ENCODE measurements around the gene SOX12.

The SOX12 gene
- total RNA-seq, result 2.0 to 9.0 (median 3.9) reads per million in 9 experiments

GRCh38 chr20:325045-325888 is at the start of gene SOX12:
TSS of gene SOX12 (plus strand) at chr20:325552. CDS start at chr20:325925, 373 bp downstream.
- DNase-seq, result peak; percentile 97
- peak within 1 kb of the TSS; percentile 72 to 84 for H3K27ac Mint-ChIP-seq

GRCh38 chr20:275791-276190 is 49.6 kb upstream of the SOX12 start:
- H3K27ac Mint-ChIP-seq, result no peak overlapping the region
- H3K36me3 Mint-ChIP-seq (ENCODE audit: insufficient read depth), result no peaks in the 10 kb centered on the region
- no peaks in the 10 kb centered on the region for H3K27me3 Mint-ChIP-seq
- DNase-seq (no peak), ATAC-seq (replicated peaks) (no peak)
- peaks cover 0 to 1% of the 10 kb centered on the region in 2 donors for H3K9me3 Mint-ChIP-seq
- no peak overlapping the region for H3K4me3 Mint-ChIP-seq
- H3K4me1 Mint-ChIP-seq (ENCODE audit: low read depth in 2 of 2), result no peaks in the 10 kb centered on the region

More at GRCh38 chr20:325045-325888, at the start of gene SOX12:
- Mint-ChIP-seq H3K4me3 (peak within 1 kb of the TSS; percentile 89 to 92), H3K4me1 (ENCODE audit: low read depth in 2 of 2) (peaks cover 6 to 7% of the 10 kb centered on the region in 2 donors), H3K27me3 (no peaks in the 10 kb centered on the region), H3K36me3 (ENCODE audit: insufficient read depth) (peaks cover 21% of the 10 kb centered on the region), H3K9me3 (no peaks in the 10 kb centered on the region)
- ATAC-seq (replicated peaks), result peak; percentile 78

- Mint-ChIP-seq H3K27ac (no peak overlapping the region), H3K9me3 (peaks cover 0 to 1% of the 10 kb centered on the region in 2 donors), H3K4me3 (no peak overlapping the region), H3K4me1 (ENCODE audit: low read depth in 2 of 2) (no peaks in the 10 kb centered on the region), H3K27me3 (no peaks in the 10 kb centered on the region), H3K36me3 (ENCODE audit: insufficient read depth) (no peaks in the 10 kb centered on the region)
- DNase-seq, result no peak
- no peak for ATAC-seq (replicated peaks)
Observed at GRCh38 chr20:276620-277495, 48.5 kb upstream of the SOX12 start.

GRCh38 chr20:277496-277781 is 47.9 kb upstream of the SOX12 start:
- Mint-ChIP-seq H3K36me3 (ENCODE audit: insufficient read depth) (no peaks in the 10 kb centered on the region), H3K27ac (no peak overlapping the region), H3K9me3 (peaks cover 0 to 1% of the 10 kb centered on the region in 2 donors), H3K4me1 (ENCODE audit: low read depth in 2 of 2) (no peaks in the 10 kb centered on the region), H3K4me3 (no peak overlapping the region), H3K27me3 (no peaks in the 10 kb centered on the region)
- DNase-seq (no peak), ATAC-seq (replicated peaks) (no peak)

- no peaks in the 10 kb centered on the region for H3K36me3 Mint-ChIP-seq (ENCODE audit: insufficient read depth)
- H3K4me1 Mint-ChIP-seq (ENCODE audit: low read depth in 2 of 2), result no peaks in the 10 kb centered on the region
- no peak for DNase-seq
- no peak overlapping the region for H3K4me3 Mint-ChIP-seq
- no peaks in the 10 kb centered on the region for H3K27me3 Mint-ChIP-seq
- peak overlapping the region in 1 of 2 donors; percentile 38 for H3K27ac Mint-ChIP-seq
- H3K9me3 Mint-ChIP-seq, result peaks cover 0 to 1% of the 10 kb centered on the region in 2 donors
- ATAC-seq (replicated peaks), result no peak
Observed at GRCh38 chr20:278181-278580, 47.2 kb upstream of the SOX12 start.

GRCh38 chr20:278607-279571 is 46.5 kb upstream of the SOX12 start:
- Mint-ChIP-seq H3K27ac (peak overlapping the region in 1 of 2 donors; percentile 38), H3K4me1 (ENCODE audit: low read depth in 2 of 2) (no peaks in the 10 kb centered on the region), H3K36me3 (ENCODE audit: insufficient read depth) (no peaks in the 10 kb centered on the region), H3K27me3 (no peaks in the 10 kb centered on the region), H3K9me3 (peaks cover 0 to 1% of the 10 kb centered on the region in 2 donors), H3K4me3 (no peak overlapping the region)
- ATAC-seq (replicated peaks) (no peak), DNase-seq (no peak)

- no peak overlapping the region for H3K4me3 Mint-ChIP-seq
- no peaks in the 10 kb centered on the region for H3K27me3 Mint-ChIP-seq
- no peaks in the 10 kb centered on the region for H3K36me3 Mint-ChIP-seq (ENCODE audit: insufficient read depth)
- ATAC-seq (replicated peaks) (no peak), DNase-seq (no peak)
- H3K9me3 Mint-ChIP-seq, result no peaks in the 10 kb centered on the region
- peaks cover 0 to 3% of the 10 kb centered on the region in 2 donors for H3K4me1 Mint-ChIP-seq (ENCODE audit: low read depth in 2 of 2)
- H3K27ac Mint-ChIP-seq, result no peak overlapping the region
Observed at GRCh38 chr20:284172-284571, 41.2 kb upstream of the SOX12 start.

- H3K27ac Mint-ChIP-seq, result no peak overlapping the region
- no peak overlapping the region for H3K4me3 Mint-ChIP-seq
- H3K27me3 Mint-ChIP-seq, result no peaks in the 10 kb centered on the region
- no peak for ATAC-seq (replicated peaks)
- H3K36me3 Mint-ChIP-seq (ENCODE audit: insufficient read depth), result no peaks in the 10 kb centered on the region
- H3K4me1 Mint-ChIP-seq (ENCODE audit: low read depth in 2 of 2), result peaks cover 0 to 13% of the 10 kb centered on the region in 2 donors
- H3K9me3 Mint-ChIP-seq, result no peaks in the 10 kb centered on the region
- no peak for DNase-seq
Observed at GRCh38 chr20:286508-286907, 38.8 kb upstream of the SOX12 start.

GRCh38 chr20:288956-289692 is 36.2 kb upstream of the SOX12 start:
- Mint-ChIP-seq H3K36me3 (ENCODE audit: insufficient read depth) (no peaks in the 10 kb centered on the region), H3K27me3 (no peaks in the 10 kb centered on the region), H3K4me1 (ENCODE audit: low read depth in 2 of 2) (peaks cover 0 to 13% of the 10 kb centered on the region in 2 donors), H3K27ac (no peak overlapping the region), H3K4me3 (no peak overlapping the region), H3K9me3 (no peaks in the 10 kb centered on the region)
- ATAC-seq (replicated peaks) (no peak), DNase-seq (no peak)

- H3K4me3 Mint-ChIP-seq, result no peak overlapping the region
- H3K36me3 Mint-ChIP-seq (ENCODE audit: insufficient read depth), result no peaks in the 10 kb centered on the region
- no peak for DNase-seq
- H3K27me3 Mint-ChIP-seq, result no peaks in the 10 kb centered on the region
- no peak overlapping the region for H3K27ac Mint-ChIP-seq
- peaks cover 0 to 13% of the 10 kb centered on the region in 2 donors for H3K4me1 Mint-ChIP-seq (ENCODE audit: low read depth in 2 of 2)
- peak; percentile 5 for ATAC-seq (replicated peaks)
- H3K9me3 Mint-ChIP-seq, result no peaks in the 10 kb centered on the region
Observed at GRCh38 chr20:289693-290083, 35.7 kb upstream of the SOX12 start.

- Mint-ChIP-seq H3K4me3 (no peak within 1 kb of the TSS), H3K27ac (no peak within 1 kb of the TSS), H3K4me1 (ENCODE audit: low read depth in 2 of 2) (peaks cover 0 to 13% of the 10 kb centered on the region in 2 donors), H3K36me3 (ENCODE audit: insufficient read depth) (no peaks in the 10 kb centered on the region), H3K27me3 (no peaks in the 10 kb centered on the region), H3K9me3 (no peaks in the 10 kb centered on the region)
- peak; percentile 69 to 78 (median 76) for DNase-seq
- ATAC-seq (replicated peaks), result peak; percentile 93
Observed at GRCh38 chr20:290084-290831, 35.1 kb upstream of the SOX12 start, which contains the start of gene C20orf96. TSS of gene C20orf96 (minus strand) at chr20:290750. CDS start at chr20:290610, 140 bp downstream.

- Mint-ChIP-seq H3K4me1 (ENCODE audit: low read depth in 2 of 2) (peaks cover 24 to 29% of the 10 kb centered on the region in 2 donors), H3K27ac (no peak overlapping the region), H3K27me3 (no peaks in the 10 kb centered on the region), H3K9me3 (no peaks in the 10 kb centered on the region), H3K36me3 (ENCODE audit: insufficient read depth) (peaks cover 19% of the 10 kb centered on the region), H3K4me3 (no peak overlapping the region)
- DNase-seq, result no peak
- ATAC-seq (replicated peaks), result no peak
Observed at GRCh38 chr20:294602-295001, 30.8 kb upstream of the SOX12 start.

Data from effector memory CD8-positive, alpha-beta T cell (primary cell).